HS-27A (cell line): ENCODE data around the gene RPA3.

Source experiments
- DNase-seq: peaks from one replicate; pipeline ENCODE4 v3.0.0-alpha.2; 2012; ENCODE audit warnings: low read depth, missing footprints

The RPA3 gene

GRCh38 chr7:7653593-7654187 is 64.7 kb downstream of the RPA3 start:
- DNase-seq, result no peak

- no peak for DNase-seq
Measured at GRCh38 chr7:7652798-7653540, 65.4 kb downstream of the RPA3 start.

- no peak for DNase-seq
Measured at GRCh38 chr7:7651479-7651878, 66.9 kb downstream of the RPA3 start.

GRCh38 chr7:7650682-7651206 is 67.7 kb downstream of the RPA3 start:
- DNase-seq, result no peak

- no peak for DNase-seq
Measured at GRCh38 chr7:7647495-7648036, 70.8 kb downstream of the RPA3 start.

- DNase-seq, result no peak
Measured at GRCh38 chr7:7642081-7642480, 76.3 kb downstream of the RPA3 start.

- DNase-seq, result no peak
Measured at GRCh38 chr7:7641129-7641663, 77.2 kb downstream of the RPA3 start.

- DNase-seq, result peak; percentile 93
Measured at GRCh38 chr7:7640221-7641128, 77.9 kb downstream of the RPA3 start, which contains the start of gene UMAD1. Gene UMAD1 (plus strand): TSS chr7:7640752. CDS start chr7:7673372, 32,620 bp downstream.

- peak; percentile 23 for DNase-seq
Measured at GRCh38 chr7:7639847-7640220, 78.6 kb downstream of the RPA3 start.

GRCh38 chr7:7639421-7639820 is 79.0 kb downstream of the RPA3 start:
- DNase-seq, result no peak

GRCh38 chr7:7630626-7631329 is 87.6 kb downstream of the RPA3 start:
- DNase-seq, result no peak

- no peak for DNase-seq
Measured at GRCh38 chr7:7628476-7628875, 89.9 kb downstream of the RPA3 start.

GRCh38 chr7:7620644-7621210 is 97.7 kb downstream of the RPA3 start:
- no peak for DNase-seq

- no peak for DNase-seq
Measured at GRCh38 chr7:7620236-7620635, 98.2 kb downstream of the RPA3 start.

GRCh38 chr7:7618410-7618809 is 100.0 kb downstream of the RPA3 start:
- DNase-seq, result no peak

- DNase-seq, result no peak
Measured at GRCh38 chr7:7617550-7617949, 100.9 kb downstream of the RPA3 start.

- DNase-seq, result no peak
Measured at GRCh38 chr7:7614018-7614741, 104.2 kb downstream of the RPA3 start.

GRCh38 chr7:7613210-7613609 is 105.2 kb downstream of the RPA3 start:
- DNase-seq, result no peak

GRCh38 chr7:7612519-7612918 is 105.9 kb downstream of the RPA3 start:
- no peak for DNase-seq

GRCh38 chr7:7609330-7609729 is 109.1 kb downstream of the RPA3 start:
- DNase-seq, result no peak
